SH-SY5Y (cell line): ENCODE measurements around the gene CCDC73.

Experiments
- GATA2 ChIP-seq: IDR thresholded peaks from 2 replicates; pipeline ENCODE4 v1.6.1; 2011; ENCODE audit warnings: mild to moderate bottlenecking, low read depth, low read length
- GATA3 ChIP-seq: IDR thresholded peaks from 2 replicates; pipeline ENCODE4 v1.6.1; 2011; ENCODE audit warnings: low read depth, mild to moderate bottlenecking, low read length, moderate library complexity

DNA sequence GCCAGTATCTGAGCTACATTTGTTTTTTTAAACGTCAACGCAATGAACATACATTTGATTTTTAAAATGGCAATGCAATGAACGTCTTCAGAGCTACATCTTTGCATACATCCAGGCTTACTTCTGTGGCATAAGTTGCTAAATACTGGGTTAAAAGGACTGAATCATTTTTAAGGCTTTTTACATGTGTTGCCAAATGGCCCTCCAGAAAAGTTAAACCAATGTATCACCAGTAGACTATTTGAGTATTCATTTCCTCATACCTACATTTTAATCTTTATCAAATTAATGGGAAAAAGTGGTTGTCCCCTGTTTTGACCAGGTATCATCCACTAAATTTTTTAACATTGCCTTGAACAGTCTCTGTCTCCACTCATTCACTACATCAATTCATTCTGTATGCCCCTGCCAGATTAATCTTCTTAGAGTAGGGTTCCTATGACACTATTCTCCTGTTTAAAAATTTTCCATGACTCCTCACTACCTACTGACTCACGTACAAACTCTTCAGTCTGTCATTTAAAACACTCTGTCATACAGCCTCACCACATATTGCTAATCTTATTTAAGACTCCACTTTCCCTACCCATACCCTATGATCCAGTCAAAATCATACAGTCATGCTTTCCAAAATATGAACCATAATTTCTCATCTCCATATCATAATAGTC lies 22.9 kb upstream of the CCDC73 start:
- TF ChIP-seq GATA2: no peak
- TF ChIP-seq GATA3: no peak
